A549 treated with GW870086 at 1 μM for 4 hours (cell line): Measurements from ENCODE around the gene COPZ1. TPM values are rescaled to one million over a fixed set of nuclear protein-coding genes. Genes with fewer than 3 reads are reported as not detected.

ENCODE experiments used
- total RNA-seq: library from RNA; stranded (reverse); fragments of 200-300 nt; extraction: Qiagen RNA extraction; gene quantifications from 5 replicates; pipeline ENCODE4 v1.2.3, GENCODE V29; 2022; ENCODE audit warnings: low read depth

COPZ1 gene
- 214 to 280 TPM (median 224 TPM) in 5 replicates for total RNA-seq

DNA sequence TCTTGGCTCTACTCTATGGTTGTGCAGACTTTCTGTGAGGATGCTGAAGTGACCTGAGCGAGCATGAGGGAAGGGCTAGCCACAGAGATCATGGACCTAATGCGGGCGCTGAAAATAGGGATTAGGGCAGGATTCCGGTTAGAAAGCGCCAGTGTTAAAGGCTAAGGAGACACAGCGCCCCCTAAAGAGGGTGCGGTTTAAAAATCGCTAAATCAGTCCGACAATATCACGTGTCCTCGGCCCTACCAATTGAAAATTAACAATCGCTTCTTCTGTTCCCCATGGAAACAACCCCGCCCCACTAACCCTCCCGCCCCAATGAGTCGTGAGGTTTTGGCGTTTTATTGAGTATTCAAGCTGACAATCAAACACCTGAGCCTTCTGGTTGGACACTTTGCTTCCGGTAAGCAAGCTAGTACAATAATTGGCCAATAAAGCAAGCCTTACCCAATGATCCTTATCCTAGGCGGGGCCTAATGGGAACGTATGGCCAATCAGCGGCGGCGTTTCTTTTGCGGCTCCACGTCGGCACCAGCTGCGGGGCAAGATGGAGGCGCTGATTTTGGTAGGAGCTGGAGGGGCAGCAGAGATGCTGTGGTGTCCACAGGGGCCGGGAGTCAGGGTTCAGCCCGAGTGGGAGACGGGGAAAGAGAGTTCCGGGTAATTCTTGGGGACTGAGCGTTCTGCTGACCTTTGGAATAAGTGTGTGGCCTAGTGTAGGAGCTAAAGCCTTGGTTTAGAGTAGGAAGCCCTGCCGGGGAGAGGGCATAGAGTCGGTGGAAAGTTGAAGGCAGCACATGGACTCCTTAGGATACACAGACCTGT is at the start of gene COPZ1:
TSS of gene COPZ1 (plus strand) at position 515 of the 825 bp plus-strand sequence. CDS start at position 548, 33 bp downstream.

DNA sequence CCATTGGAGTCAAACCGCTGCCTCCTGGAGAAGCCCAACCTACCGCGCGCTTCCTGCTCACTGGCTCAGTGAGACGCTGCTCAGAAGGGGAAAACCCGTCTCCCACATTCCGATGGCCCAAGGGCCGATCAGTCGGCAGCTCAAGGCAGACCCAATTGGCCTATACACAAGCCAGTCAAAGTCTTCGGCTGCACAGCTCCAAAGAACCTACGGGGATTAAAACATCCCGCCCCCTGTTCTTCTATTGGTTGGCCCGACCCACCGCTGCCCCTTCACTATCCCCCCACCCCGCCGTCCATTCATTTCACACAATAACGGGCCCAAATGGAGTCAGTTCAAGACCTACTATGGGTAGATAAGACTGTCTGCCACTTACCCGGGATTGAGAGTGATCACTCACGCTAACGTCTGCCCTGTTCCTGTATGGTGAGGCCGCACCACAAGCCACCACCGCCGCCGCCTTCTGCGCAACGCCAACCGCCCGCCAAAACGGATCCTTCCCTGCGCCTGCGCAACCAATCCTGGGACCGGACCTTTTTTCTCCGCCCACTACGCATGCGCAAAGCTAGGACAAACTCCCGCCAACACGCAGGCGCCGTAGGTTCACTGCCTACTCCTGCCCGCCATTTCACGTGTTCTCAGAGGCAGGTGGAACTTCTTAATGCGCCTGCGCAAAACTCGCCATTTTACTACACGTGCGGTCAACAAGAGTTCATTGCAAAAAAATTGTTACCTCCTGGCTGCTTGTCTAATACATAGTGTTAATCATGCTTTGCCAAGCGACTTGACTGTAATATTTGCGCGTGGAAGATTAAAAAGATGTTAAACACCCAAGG is 45.1 kb upstream of the COPZ1 start, which contains the start of gene CBX5:
TSS of gene CBX5 (minus strand) at position 491 of the 836 bp plus-strand sequence. CDS start 22,472 bp downstream, outside the sequence.

DNA sequence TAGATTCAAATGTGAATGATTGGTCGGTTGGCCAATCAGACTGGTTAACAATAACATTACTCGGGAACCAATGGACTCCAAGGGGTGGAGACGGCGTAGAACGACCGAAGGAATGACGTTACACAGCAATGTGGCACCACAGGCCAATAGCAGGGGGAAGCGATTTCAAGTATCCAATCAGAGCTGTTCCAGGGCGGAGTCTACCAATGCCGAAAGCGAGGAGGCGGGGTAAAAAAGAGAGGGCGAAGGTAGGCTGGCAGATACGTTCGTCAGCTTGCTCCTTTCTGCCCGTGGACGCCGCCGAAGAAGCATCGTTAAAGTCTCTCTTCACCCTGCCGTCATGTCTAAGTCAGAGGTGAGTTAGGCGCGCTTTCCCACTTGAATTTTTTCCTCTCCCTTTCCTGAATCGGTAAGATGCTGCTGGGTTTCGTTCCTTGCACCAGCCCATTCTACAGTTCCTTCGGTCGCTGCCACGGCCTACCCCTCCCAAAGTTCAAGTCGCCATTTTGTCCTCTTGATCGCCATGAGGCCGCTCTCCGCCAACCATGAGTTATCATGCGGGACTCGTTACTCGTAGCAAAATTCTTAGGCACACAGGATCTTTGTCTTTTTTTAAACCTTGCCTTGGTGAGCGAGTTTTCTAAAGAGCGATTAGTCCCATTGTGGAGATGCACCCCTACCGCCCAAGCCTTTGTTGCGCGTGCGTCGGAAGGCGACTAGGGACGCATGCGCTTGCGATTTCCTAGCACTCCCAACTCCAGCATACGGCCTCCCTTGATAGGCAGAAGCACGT is 44.3 kb upstream of the COPZ1 start, which contains the start of gene HNRNPA1:
TSS of gene HNRNPA1 (plus strand) at position 259 of the 793 bp plus-strand sequence. CDS start at position 341, 82 bp downstream.

GRCh38 chr12:54300732-54301427 is 24.1 kb upstream of the COPZ1 start, which contains the start of gene NFE2:
NFE2 (minus strand) TSS chr12:54301015; CDS start chr12:54295248, 5,767 bp downstream.

DNA sequence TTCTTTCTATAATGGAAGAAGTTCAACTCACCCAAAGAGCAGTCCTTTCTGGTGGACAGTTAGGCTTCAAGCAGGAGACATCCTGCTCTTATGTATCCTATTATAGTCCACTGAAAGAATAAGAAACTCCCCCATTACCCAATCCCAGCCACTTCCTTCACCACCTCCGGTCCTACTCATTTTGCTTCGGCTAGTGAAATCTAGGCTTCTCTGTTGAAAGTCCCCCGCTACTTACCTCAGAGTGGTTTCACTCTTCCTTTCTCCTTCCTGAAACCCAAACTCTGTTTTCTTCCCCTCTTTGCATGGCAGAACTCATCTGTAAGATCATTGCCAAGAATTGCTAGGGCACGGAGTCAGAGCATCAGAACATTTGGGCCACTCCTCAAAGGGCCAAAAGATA is 39.5 kb downstream of the COPZ1 start, which contains the start of gene GPR84:
TSS of gene GPR84 (minus strand) at position 74 of the 400 bp plus-strand sequence. CDS start 635 bp downstream, outside the sequence.

GRCh38 chr12:54384591-54385041 is 59.7 kb downstream of the COPZ1 start, which contains the start of gene ZNF385A:
ZNF385A (minus strand) TSS chr12:54384733; CDS start chr12:54384514, 219 bp downstream.

Other genes with a start within 250 kb of the COPZ1 start
- 25.0 to 34.6 TPM (median 30.1 TPM) in 5 replicates for gene SMUG1, start 136.1 kb upstream of the COPZ1 start, total RNA-seq
- gene CBX5, start 45.0 kb upstream of the COPZ1 start, total RNA-seq, result 20.9 to 25.9 TPM (median 23.1 TPM) in 5 replicates
- gene HNRNPA1, start 44.4 kb upstream of the COPZ1 start, total RNA-seq, result 1,512 to 2,276 TPM (median 1,557 TPM) in 5 replicates
- 0.10 TPM in 1 of 5 replicates, not detected in the others for gene NFE2, start 24.1 kb upstream of the COPZ1 start, total RNA-seq
- not detected in 5 replicates for gene GPR84, start 39.4 kb downstream of the COPZ1 start, total RNA-seq
- gene ZNF385A, start 59.6 kb downstream of the COPZ1 start, total RNA-seq, result 16.3 to 23.1 TPM (median 22.3 TPM) in 5 replicates
- 195 to 281 TPM (median 253 TPM) in 5 replicates for gene ITGA5, start 94.1 kb downstream of the COPZ1 start, total RNA-seq
- gene GTSF1, start 148.5 kb downstream of the COPZ1 start, total RNA-seq, result not detected in 5 replicates
- 0.02 TPM in 1 of 5 replicates, not detected in the others for gene NCKAP1L, start 172.6 kb downstream of the COPZ1 start, total RNA-seq
- 0.17 TPM in 1 of 5 replicates, not detected in the others for gene PDE1B, start 224.5 kb downstream of the COPZ1 start, total RNA-seq